ENCODE data around the gene IRAK4.

GRCh38 chr12:43815416-43815815, 56.7 kb downstream of the IRAK4 start:
- TF ChIP-seq CTCF (IDR thresholded peaks at IDR 0.05) (no peak), POLR2A (IDR thresholded peaks at IDR 0.05) (no peak)
